Prostate gland (tissue), 2 donors: ENCODE data around the gene SPINT1. TPM values are rescaled to one million over a fixed set of nuclear protein-coding genes. Genes with fewer than 3 reads are reported as not detected.
"Not testable (repeated sequence)": the region's sequence is repeated elsewhere in the genome, so short reads cannot be mapped to it uniquely, and the experiment has no call there.

Experiments
- DNase-seq: peaks from one replicate; pipeline ENCODE4 v3.0.0-alpha.2; 2019; ENCODE audit warnings: low spot score
- H3K27ac ChIP-seq, 2 donors: fragments of 200-600 bp; sonication (generic); 2 replicates each; pipeline ENCODE4 v1.5.1; 2017 to 2019
- H3K27me3 ChIP-seq: fragments of 200-600 bp; sonication (generic); replicated peaks from 2 replicates; pipeline ENCODE4 v1.5.1; 2019; ENCODE audit not compliant: insufficient read depth
- H3K36me3 ChIP-seq, 2 donors: fragments of 200-600 bp; sonication (generic); 1 replicate in 1 of 2; 2 replicates in 1 of 2; pipeline versions ENCODE4 v1.5.1 to v1.8.1; 2017 to 2019
- H3K4me1 ChIP-seq: fragments of 200-600 bp; sonication (generic); replicated peaks from 2 replicates; pipeline ENCODE4 v1.5.1; 2019
- H3K4me3 ChIP-seq, 2 donors: fragments of 200-600 bp; sonication (generic); 2 replicates each; pipeline ENCODE4 v1.5.1; 2017 to 2019
- H3K9me3 ChIP-seq: fragments of 200-600 bp; sonication (generic); 2 replicates; pipeline ENCODE4 v1.5.1; 2017
- CTCF ChIP-seq, 4 experiments: fragments of 200-600 bp in 2 of 4; fragments of 450-650 bp in 2 of 4; sonication (generic) in 2 of 4; IDR thresholded peaks; 1 replicate in 3 of 4; 2 replicates in 1 of 4; pipeline ENCODE4 v1.5.1; 2016 to 2019; ENCODE audit warnings: antibody characterized with exemption in 4 of 4, mild to moderate bottlenecking in 2 of 4, moderate library complexity in 2 of 4
- POLR2A ChIP-seq: fragments of 450-650 bp; IDR thresholded peaks from one replicate; pipeline ENCODE4 v1.6.1; 2016; ENCODE audit warnings: antibody characterized with exemption, mild to moderate bottlenecking
- POLR2AphosphoS5 ChIP-seq: sonication (generic); formaldehyde crosslinking; IDR thresholded peaks from one replicate; pipeline ENCODE4 v1.6.1; 2017; ENCODE audit warnings: antibody characterized with exemption
- WGBS: methylation state at CpG from one replicate; pipeline ENCODE4 v1.1.5; 2018; 5-methylcytosine and 5-hydroxymethylcytosine counted together
- intact Hi-C: fragments of 100-400 bp; cut with DNase I; formaldehyde crosslinking; loops from one replicate; pipeline ENCODE4 v1.14.2; 2022
- total RNA-seq, 2 donors: library from RNA; depleted of rRNA; stranded (reverse); fragments of >200 nt; gene quantifications; one replicate each; pipeline ENCODE4 v1.1.0, GENCODE V29; 2016

Gene SPINT1
- total RNA-seq, 2 donors from 2014 or later, result 143 to 295 TPM

GRCh38 chr15:40857601-40858341 is 13.9 kb downstream of the SPINT1 start:
- WGBS, result 13% methylated on average over 15 of the region's 15 CpGs
- peak; percentile 89 for TF ChIP-seq POLR2AphosphoS5
- peak; percentile 94 to 99 (median 97) for TF ChIP-seq CTCF (IDR thresholded peaks at IDR 0.05)
- TF ChIP-seq POLR2A, result no peak
- intact Hi-C loops, result loop anchor here (5.0 kb wide), 1 partner anchor 35 kb away; the partner anchor contains the start of gene VPS18
- no peaks in the 10 kb centered on the region for H3K9me3 ChIP-seq
- no peaks in the 10 kb centered on the region for H3K27me3 ChIP-seq
- peaks cover 14% of the 10 kb centered on the region for H3K4me1 ChIP-seq
- peak overlapping the region; percentile 85 to 88 for H3K27ac ChIP-seq
- DNase-seq, result peak; percentile 90
- H3K4me3 ChIP-seq, result no peak overlapping the region
- H3K36me3 ChIP-seq, result peaks cover 0 to 7% of the 10 kb centered on the region in 2 donors

GRCh38 chr15:40858706-40859105 is 14.9 kb downstream of the SPINT1 start:
- intact Hi-C loops, result loop anchor here (5.0 kb wide), 1 partner anchor 34 kb away; the partner anchor contains the start of gene VPS18
- H3K9me3 ChIP-seq, result no peaks in the 10 kb centered on the region
- no peak for DNase-seq
- 71% methylated on average over 10 of the region's 10 CpGs for WGBS
- peaks cover 14% of the 10 kb centered on the region for H3K4me1 ChIP-seq
- peaks cover 0 to 7% of the 10 kb centered on the region in 2 donors for H3K36me3 ChIP-seq
- TF ChIP-seq POLR2A (no peak), CTCF (IDR thresholded peaks at IDR 0.05) (no peak), POLR2AphosphoS5 (no peak)
- H3K4me3 ChIP-seq, result no peak overlapping the region
- no peaks in the 10 kb centered on the region for H3K27me3 ChIP-seq
- H3K27ac ChIP-seq, result peak overlapping the region in 1 of 2 donors; percentile 88

GRCh38 chr15:40859206-40859851 is 15.5 kb downstream of the SPINT1 start:
- WGBS, result 49% methylated on average over 18 of the region's 18 CpGs
- Histone ChIP-seq H3K9me3 (no peaks in the 10 kb centered on the region), H3K4me1 (peaks cover 14% of the 10 kb centered on the region), H3K4me3 (no peak overlapping the region), H3K27ac (no peak overlapping the region), H3K36me3 (peaks cover 0 to 3% of the 10 kb centered on the region in 2 donors), H3K27me3 (no peaks in the 10 kb centered on the region)
- intact Hi-C loops, result loop anchor here (5.0 kb wide), 1 partner anchor 33 kb away; the partner anchor contains the start of gene VPS18
- TF ChIP-seq POLR2AphosphoS5 (peak; percentile 40), CTCF (IDR thresholded peaks at IDR 0.05) (peak; percentile 59 to 86 (median 73)), POLR2A (no peak)
- DNase-seq, result peak; percentile 79

GRCh38 chr15:40861147-40861546 is 17.3 kb downstream of the SPINT1 start:
- intact Hi-C loops, DNase-seq, H3K27me3 ChIP-seq, H3K4me3 ChIP-seq, H3K9me3 ChIP-seq, H3K27ac ChIP-seq, H3K36me3 ChIP-seq: not testable (repeated sequence)
- H3K4me1 ChIP-seq, result peaks cover 12% of the 10 kb centered on the region
- 73% methylated on average over 4 of the region's 4 CpGs for WGBS

GRCh38 chr15:40863660-40864270 is 19.9 kb downstream of the SPINT1 start:
- DNase-seq, result no peak
- Histone ChIP-seq H3K4me3 (no peak overlapping the region), H3K27me3 (no peaks in the 10 kb centered on the region), H3K9me3 (no peaks in the 10 kb centered on the region), H3K4me1 (no peaks in the 10 kb centered on the region), H3K27ac (no peak overlapping the region), H3K36me3 (no peaks in the 10 kb centered on the region)
- TF ChIP-seq POLR2A, result no peak
- no peak for TF ChIP-seq POLR2AphosphoS5
- TF ChIP-seq CTCF (IDR thresholded peaks at IDR 0.05), result no peak
- intact Hi-C loops, result no loop called here
- 34% methylated on average over 4 of the region's 4 CpGs for WGBS
